Activated CD4-positive, CD25-positive, alpha-beta regulatory T cell treated with anti-CD3 and anti-CD28 coated beads, Interleukin-2, amount 50 U/mL, for 72 hours (primary cell): ENCODE results near the gene ANKLE1.

Experiments
- DNase-seq: peaks from one replicate; pipeline ENCODE4 v3.0.0; 2021

The ANKLE1 gene

DNA sequence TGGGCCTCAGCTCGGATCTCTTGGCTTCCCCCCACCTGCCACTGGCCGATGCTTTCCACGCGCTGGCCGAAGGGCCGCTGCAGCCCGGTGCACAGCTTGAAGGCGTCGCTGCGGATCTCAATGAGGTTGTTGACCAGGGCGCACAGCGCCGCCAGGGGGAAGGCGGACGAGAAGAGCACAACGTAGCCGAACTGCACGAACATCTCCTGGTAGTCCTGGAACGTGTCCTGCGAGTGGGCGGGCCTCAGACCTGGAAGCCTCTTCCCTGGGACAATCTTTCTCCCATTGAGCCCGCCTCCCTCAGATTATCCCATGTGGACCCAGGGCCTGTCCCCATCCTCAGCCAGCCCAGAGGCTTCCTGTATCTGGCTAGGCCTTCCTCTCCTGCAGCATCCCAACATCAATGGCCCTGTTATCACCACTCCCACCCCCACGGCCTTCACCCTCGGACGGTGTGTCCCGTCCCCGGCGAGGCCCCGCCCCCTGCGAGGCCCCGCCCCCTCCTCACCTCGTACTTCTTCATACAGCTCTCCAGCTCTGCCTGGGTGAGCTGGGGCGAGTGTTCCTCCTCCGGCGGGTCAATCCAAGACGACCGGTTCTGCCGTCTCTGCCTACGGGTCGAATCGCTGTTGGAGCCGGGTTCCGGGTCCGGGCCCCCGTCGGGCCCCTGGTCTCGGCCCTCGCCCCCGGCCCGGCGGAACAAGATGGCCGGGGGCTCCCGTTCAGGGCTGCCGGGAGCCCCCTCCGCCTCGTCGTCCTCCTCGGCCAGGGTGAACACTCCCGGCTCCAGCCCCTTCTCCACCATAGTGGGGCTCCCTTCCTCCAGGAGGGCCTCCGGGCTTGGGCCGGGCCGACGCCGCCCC is 46.2 kb downstream of the ANKLE1 start:
- peak; percentile 55 for DNase-seq

DNA sequence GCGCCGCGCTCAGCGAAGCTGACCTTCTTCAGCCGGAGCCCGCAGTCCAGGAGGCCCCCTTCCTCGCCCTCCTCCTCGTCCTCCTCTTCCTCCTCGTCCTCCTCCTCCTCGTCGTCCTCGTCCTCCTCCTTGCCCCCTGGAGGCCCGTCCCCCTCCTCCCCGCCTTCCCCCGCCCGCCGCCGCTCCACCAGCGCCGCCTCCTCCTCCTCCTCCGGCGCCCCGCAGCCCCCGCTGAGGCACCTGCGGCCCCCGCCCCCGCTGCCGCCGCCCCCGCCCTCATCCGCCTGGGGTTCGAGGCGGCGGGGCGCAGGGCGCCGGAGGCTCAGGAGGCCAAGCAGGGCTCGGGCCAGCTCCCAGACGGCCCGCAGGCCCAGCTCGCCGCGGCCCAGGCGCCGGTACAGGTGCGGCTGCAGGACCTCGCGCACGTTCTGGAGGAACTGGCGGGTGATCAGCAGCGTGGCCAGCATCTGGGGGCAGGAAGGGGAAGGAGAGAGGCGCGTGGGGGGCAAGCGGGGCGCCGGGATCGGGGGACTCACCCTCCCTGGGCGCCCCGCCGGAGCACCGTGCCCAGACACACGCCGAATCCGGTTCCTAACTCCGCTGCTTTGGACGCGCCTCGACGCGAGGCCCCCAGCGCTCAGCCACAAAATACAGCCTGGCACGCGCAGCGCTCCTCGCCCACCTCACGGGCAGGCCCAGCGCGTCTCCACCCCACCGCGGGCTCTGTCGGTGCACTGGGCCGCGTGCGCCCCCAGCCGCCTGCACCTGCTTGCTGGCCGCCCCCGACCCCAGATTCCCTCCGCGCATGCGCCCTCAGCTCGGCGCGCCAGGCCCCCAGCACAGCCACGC is 47.0 kb downstream of the ANKLE1 start:
- DNase-seq, result no peak

DNA sequence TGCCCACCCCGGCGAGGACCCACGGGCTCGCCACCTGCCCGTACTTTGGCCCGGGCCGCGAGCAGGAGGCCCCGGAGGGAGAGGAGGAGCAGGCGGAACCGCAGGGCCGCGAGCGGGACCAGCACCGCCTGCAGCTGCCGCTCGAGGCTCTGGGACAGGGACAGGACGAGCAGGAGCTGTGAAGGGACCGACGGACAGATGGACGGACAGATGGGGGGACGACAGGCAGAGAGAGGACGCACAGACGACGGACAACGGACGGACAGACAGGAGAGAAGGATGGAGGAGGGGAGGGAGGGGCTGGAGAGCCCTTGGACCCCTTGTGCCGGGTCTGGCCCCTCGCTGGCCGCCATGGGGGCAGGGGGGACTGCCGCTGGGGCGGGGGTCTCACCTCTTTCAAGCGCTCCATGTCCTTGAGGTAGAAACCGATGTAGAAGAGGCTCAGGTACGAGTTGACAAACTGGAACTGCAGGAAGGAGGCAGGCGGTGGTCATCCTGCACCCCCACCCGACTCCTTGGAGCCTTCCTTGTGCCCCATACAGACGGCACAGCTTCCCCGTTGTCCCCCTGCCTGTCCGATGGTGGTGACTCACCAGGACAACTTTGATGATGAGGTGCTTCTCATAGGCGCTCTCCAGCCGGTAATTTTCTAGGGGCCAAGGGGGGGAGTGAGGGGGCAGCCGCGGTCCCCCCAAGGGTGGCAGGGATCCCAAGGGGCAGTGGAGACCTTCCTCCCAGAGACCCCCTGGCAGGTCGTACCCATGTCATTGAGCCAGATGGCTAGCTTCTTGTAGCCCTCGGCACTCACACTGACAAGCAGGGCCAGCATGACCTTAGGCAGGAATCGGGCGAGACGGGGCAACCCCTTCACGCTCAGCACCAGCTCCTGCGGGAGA is 47.9 kb downstream of the ANKLE1 start:
- no peak for DNase-seq

- no peak for DNase-seq
Observed at GRCh38 chr19:17330262-17331044, 48.8 kb downstream of the ANKLE1 start.

GRCh38 chr19:17331045-17331558 is 49.4 kb downstream of the ANKLE1 start:
- no peak for DNase-seq

DNA sequence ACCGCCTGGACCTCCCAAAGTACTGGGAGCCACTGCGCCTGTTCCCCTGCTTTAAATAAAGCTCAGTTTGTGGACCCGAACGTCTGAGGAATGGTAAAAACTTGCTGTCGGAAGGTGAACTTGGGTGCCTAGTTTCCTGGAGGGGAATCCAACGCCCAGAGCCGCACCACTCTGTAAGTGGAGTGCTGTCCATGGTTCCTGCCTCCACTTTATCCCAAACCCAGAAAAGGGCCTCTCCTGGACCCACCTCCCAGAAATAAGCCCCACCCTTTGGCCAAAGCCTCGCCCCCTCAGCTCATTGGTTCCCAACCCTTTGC is 50.6 kb downstream of the ANKLE1 start:
- no peak for DNase-seq

GRCh38 chr19:17332677-17333581 is 51.2 kb downstream of the ANKLE1 start:
- DNase-seq, result peak; percentile 61

GRCh38 chr19:17333611-17334413 is 52.1 kb downstream of the ANKLE1 start:
- peak; percentile 65 for DNase-seq

GRCh38 chr19:17334414-17335409 is 53.0 kb downstream of the ANKLE1 start, which contains the start of gene ANO8:
Gene ANO8 (minus strand): TSS chr19:17334855. CDS start chr19:17334670, 185 bp downstream.
- DNase-seq, result peak; percentile 76

GRCh38 chr19:17335575-17335974 is 53.9 kb downstream of the ANKLE1 start:
- no peak for DNase-seq
